ENCODE measurements around the gene SMARCA2.

SMARCA2 gene

GRCh38 chr9:2014696-2015580 is at the start of gene SMARCA2:
SMARCA2 (plus strand) TSS chr9:2015347; CDS start chr9:2029023, 13,676 bp downstream.
- peak; percentile 97 for DNase-seq

- no peak for DNase-seq
These were observed 48.3 kb upstream of the SMARCA2 start for GRCh38 chr9:1966725-1967366.

GRCh38 chr9:1969160-1969559 is 46.0 kb upstream of the SMARCA2 start:
- no peak for DNase-seq

GRCh38 chr9:1969898-1970297 is 45.2 kb upstream of the SMARCA2 start:
- no peak for DNase-seq

GRCh38 chr9:1972672-1973071 is 42.5 kb upstream of the SMARCA2 start:
- DNase-seq, result no peak

- DNase-seq, result no peak
These were observed 38.1 kb upstream of the SMARCA2 start for GRCh38 chr9:1977026-1977425.

GRCh38 chr9:1978941-1979340 is 36.2 kb upstream of the SMARCA2 start:
- DNase-seq, result no peak

- DNase-seq, result no peak
These were observed 35.3 kb upstream of the SMARCA2 start for GRCh38 chr9:1979741-1980367.

GRCh38 chr9:1980387-1980786 is 34.8 kb upstream of the SMARCA2 start:
- no peak for DNase-seq

GRCh38 chr9:1982074-1982473 is 33.1 kb upstream of the SMARCA2 start:
- no peak for DNase-seq

GRCh38 chr9:1986341-1986740 is 28.8 kb upstream of the SMARCA2 start:
- DNase-seq, result no peak

GRCh38 chr9:1989500-1989899 is 25.6 kb upstream of the SMARCA2 start:
- no peak for DNase-seq

GRCh38 chr9:1994180-1994579 is 21.0 kb upstream of the SMARCA2 start:
- DNase-seq, result no peak

- no peak for DNase-seq
These were observed 20.1 kb upstream of the SMARCA2 start for GRCh38 chr9:1995084-1995483.

GRCh38 chr9:1996156-1996555 is 19.0 kb upstream of the SMARCA2 start:
- DNase-seq, result no peak

GRCh38 chr9:1997646-1998045 is 17.5 kb upstream of the SMARCA2 start:
- no peak for DNase-seq

GRCh38 chr9:1998111-1998510 is 17.0 kb upstream of the SMARCA2 start:
- no peak for DNase-seq

- DNase-seq, result no peak
These were observed 14.8 kb upstream of the SMARCA2 start for GRCh38 chr9:2000314-2000713.

GRCh38 chr9:2008372-2008771 is 6.8 kb upstream of the SMARCA2 start:
- no peak for DNase-seq

GRCh38 chr9:2012347-2012746 is 2.8 kb upstream of the SMARCA2 start:
- DNase-seq, result peak; percentile 48

GRCh38 chr9:2013743-2014475 is 1.2 kb upstream of the SMARCA2 start:
- DNase-seq, result no peak

GRCh38 chr9:2015581-2016407 is 647 bp downstream of the SMARCA2 start:
- DNase-seq, result peak; percentile 24
